Adrenal gland (tissue), 5 donors: Measurements from ENCODE around the gene ARPC1B.
"Not testable (repeated sequence)": the region's sequence is repeated elsewhere in the genome, so short reads cannot be mapped to it uniquely, and the experiment has no call there.

Experiments used
- POLR2A ChIP-seq, 2 donors: fragments of 450-650 bp; IDR thresholded peaks; one replicate each; pipeline ENCODE4 v1.6.1; 2017; ENCODE audit warnings: antibody characterized with exemption in 2 of 2, mild to moderate bottlenecking in 2 of 2, moderate library complexity in 1 of 2
- TF ChIP-seq, protein P1 (sequence below), 6 experiments: fragments of 450-650 bp in 4 of 6; fragments of 200-600 bp in 2 of 6; sonication (generic) in 1 of 6; IDR thresholded peaks; 1 replicate in 5 of 6; 2 replicates in 1 of 6; pipeline versions ENCODE4 v1.5.1 to v1.8.0; 2016 to 2021; ENCODE audit warnings: antibody characterized with exemption in 6 of 6, mild to moderate bottlenecking in 2 of 6, moderate library complexity in 1 of 6
- donor health status: DM: no; HTN: no; CAD: no.

GRCh38 chr7:99379693-99380031 lies 5.1 kb downstream of the ARPC1B start:
- not testable (repeated sequence) for TF ChIP-seq POLR2A (IDR thresholded peaks at IDR 0.05)
- TF ChIP-seq, protein P1, sequence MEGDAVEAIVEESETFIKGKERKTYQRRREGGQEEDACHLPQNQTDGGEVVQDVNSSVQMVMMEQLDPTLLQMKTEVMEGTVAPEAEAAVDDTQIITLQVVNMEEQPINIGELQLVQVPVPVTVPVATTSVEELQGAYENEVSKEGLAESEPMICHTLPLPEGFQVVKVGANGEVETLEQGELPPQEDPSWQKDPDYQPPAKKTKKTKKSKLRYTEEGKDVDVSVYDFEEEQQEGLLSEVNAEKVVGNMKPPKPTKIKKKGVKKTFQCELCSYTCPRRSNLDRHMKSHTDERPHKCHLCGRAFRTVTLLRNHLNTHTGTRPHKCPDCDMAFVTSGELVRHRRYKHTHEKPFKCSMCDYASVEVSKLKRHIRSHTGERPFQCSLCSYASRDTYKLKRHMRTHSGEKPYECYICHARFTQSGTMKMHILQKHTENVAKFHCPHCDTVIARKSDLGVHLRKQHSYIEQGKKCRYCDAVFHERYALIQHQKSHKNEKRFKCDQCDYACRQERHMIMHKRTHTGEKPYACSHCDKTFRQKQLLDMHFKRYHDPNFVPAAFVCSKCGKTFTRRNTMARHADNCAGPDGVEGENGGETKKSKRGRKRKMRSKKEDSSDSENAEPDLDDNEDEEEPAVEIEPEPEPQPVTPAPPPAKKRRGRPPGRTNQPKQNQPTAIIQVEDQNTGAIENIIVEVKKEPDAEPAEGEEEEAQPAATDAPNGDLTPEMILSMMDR (IDR thresholded peaks at IDR 0.05), result not testable (repeated sequence)
